ENCODE data around the gene AP1M1. TPM values are rescaled to one million over a fixed set of nuclear protein-coding genes. Genes with fewer than 3 reads are reported as not detected.

AP1M1 gene
- total RNA-seq, 5 donors from 2014 or later (not counting 1 experiment from before 2014, with no cell fraction given): 94.9 to 171 (median 133) TPM

- Mint-ChIP-seq H3K27me3 (no peaks in the 10 kb centered on the region), H3K27ac (peak overlapping the region; percentile 66 to 90), H3K4me3 (no peak overlapping the region), H3K9me3 (peaks cover 0 to 4% (median 0%) of the 10 kb centered on the region in 3 donors), H3K4me1 (peaks cover 36 to 41% (median 41%) of the 10 kb centered on the region in 3 donors), H3K36me3 (peaks cover 47% of the 10 kb centered on the region)
- no peak overlapping the region for H3K4me3 ChIP-seq (ENCODE audit: control insufficient read depth in 1 of 2, extremely low read depth in 1 of 2, low read length in 1 of 2)
- H3K4me1 ChIP-seq (ENCODE audit: control insufficient read depth in 1 of 2, extremely low read depth in 1 of 2, insufficient read depth in 2 of 2, low read length in 2 of 2): peaks cover 16 to 49% of the 10 kb centered on the region in 2 experiments
- DNase-seq (no peak), ATAC-seq (replicated peaks in 1 of 4) (no peak)
- no peak overlapping the region for H3K27ac ChIP-seq (ENCODE audit: low read length)
- H3K27me3 ChIP-seq (replicated peaks in 1 of 2; ENCODE audit: control insufficient read depth in 2 of 2, extremely low read depth in 1 of 2, insufficient read depth in 2 of 2, low read length in 1 of 2): no peaks in the 10 kb centered on the region
- 89% methylated on average over 19 of the region's 41 CpGs for WGBS (ENCODE audit: insufficient coverage)
- H3K9me3 ChIP-seq: no peaks in the 10 kb centered on the region
- H3K36me3 ChIP-seq (ENCODE audit: control insufficient read depth in 2 of 2, extremely low read depth in 1 of 2, insufficient read depth in 1 of 2, low read length in 1 of 2): peaks cover 17 to 47% of the 10 kb centered on the region in 2 donors
- ChIA-PET POLR2A (no interaction called here), CTCF (interaction anchor here in 1 of 2 donors (0.5 kb wide), 1 partner anchor 186 kb away, joined by 4 read pairs; no protein-coding TSS in a partner anchor)
Observed at GRCh38 chr19:16234552-16235445, 37.1 kb downstream of the AP1M1 start.

GRCh38 chr19:16235811-16236652, 38.3 kb downstream of the AP1M1 start:
- Histone ChIP-seq H3K4me1 (ENCODE audit: control insufficient read depth in 1 of 2, extremely low read depth in 1 of 2, insufficient read depth in 2 of 2, low read length in 2 of 2) (peaks cover 17 to 49% of the 10 kb centered on the region in 2 experiments), H3K27ac (ENCODE audit: low read length) (no peak overlapping the region), H3K27me3 (replicated peaks in 1 of 2; ENCODE audit: control insufficient read depth in 2 of 2, extremely low read depth in 1 of 2, insufficient read depth in 2 of 2, low read length in 1 of 2) (no peaks in the 10 kb centered on the region), H3K9me3 (no peaks in the 10 kb centered on the region), H3K4me3 (ENCODE audit: control insufficient read depth in 1 of 2, extremely low read depth in 1 of 2, low read length in 1 of 2) (peak overlapping the region in 1 of 2 donors; percentile 19), H3K36me3 (ENCODE audit: control insufficient read depth in 2 of 2, extremely low read depth in 1 of 2, insufficient read depth in 1 of 2, low read length in 1 of 2) (peaks cover 15 to 41% of the 10 kb centered on the region in 2 donors)
- ChIA-PET CTCF (interaction anchor here in 1 of 2 donors (0.6 kb wide), 1 partner anchor 147 kb away, joined by 3 read pairs; no protein-coding TSS in a partner anchor), POLR2A (no interaction called here)
- H3K36me3 Mint-ChIP-seq: peaks cover 40% of the 10 kb centered on the region
- 78% methylated on average over 17 of the region's 21 CpGs for WGBS (ENCODE audit: insufficient coverage)
- no peaks in the 10 kb centered on the region for H3K27me3 Mint-ChIP-seq
- H3K4me3 Mint-ChIP-seq: peak overlapping the region in 1 of 3 donors; percentile 9
- peaks cover 41 to 42% (median 41%) of the 10 kb centered on the region in 3 donors for H3K4me1 Mint-ChIP-seq
- ATAC-seq (replicated peaks in 1 of 4) (peak; percentile 8 to 53 (median 40)), DNase-seq (peak in 4 of 35 experiments; percentile 14 to 36 (median 22))
- peaks cover 0 to 4% (median 0%) of the 10 kb centered on the region in 3 donors for H3K9me3 Mint-ChIP-seq
- H3K27ac Mint-ChIP-seq: peak overlapping the region; percentile 80 to 90

- peak overlapping the region; percentile 4 to 50 (median 13) for H3K4me3 Mint-ChIP-seq
- H3K4me1 Mint-ChIP-seq: peaks cover 21 to 47% (median 33%) of the 10 kb centered on the region in 3 donors
- POLR2A ChIA-PET: no interaction called here
Observed at GRCh38 chr19:16244091-16244490, 46.4 kb downstream of the AP1M1 start.

DNA sequence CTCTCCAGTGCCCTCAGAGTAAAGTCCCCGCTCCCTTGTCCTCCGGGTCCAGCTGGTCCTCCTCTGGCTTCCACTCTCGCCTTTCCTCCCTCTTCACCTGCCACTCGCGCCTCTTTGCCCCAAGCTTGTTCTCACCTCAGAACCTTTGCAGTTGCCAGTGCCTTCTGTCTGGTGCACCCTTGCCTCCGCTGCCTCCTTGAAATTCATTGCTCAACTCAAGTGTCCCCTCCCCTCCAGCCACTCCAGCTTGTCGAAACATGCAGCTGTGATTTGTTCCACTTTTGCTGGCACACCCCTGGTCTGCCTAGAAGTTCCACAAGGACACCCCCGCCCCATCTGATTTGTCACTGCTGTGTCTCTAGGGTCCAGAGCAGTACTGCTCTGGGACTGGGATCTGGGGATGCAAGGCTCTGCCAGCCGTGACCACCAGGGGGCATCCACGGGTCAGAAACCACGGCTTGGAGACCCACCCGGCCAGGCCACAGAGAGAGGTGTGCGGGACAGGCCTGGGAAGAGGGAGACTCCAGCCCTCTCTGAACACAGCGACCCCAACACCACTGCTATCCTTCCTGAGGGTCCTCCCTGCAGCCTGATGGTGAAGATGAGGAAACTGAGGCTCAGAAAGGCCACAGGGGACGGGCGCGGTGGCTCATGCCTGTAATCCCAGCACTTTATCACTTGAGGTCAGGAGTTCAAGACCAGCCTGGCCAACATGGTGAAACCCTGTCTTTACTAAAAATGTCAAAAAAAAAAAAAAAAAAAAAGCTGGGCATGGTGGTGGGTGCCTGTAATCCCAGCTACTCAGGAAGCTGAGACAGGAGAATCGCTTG, 49.9 kb downstream of the AP1M1 start:
- ChIA-PET POLR2A (interaction anchor here (0.5 to 1.3 kb wide), 11 partner anchors 24 to 201 kb away, joined by 3 to 10 read pairs (median 5); partner anchors contain the start of gene KLF2 (in 1 of the 2)), CTCF (interaction anchor here (0.5 to 2.7 kb wide), 28 partner anchors 18 to 1562 kb away, joined by 3 to 26 read pairs (median 4); partner anchors contain the start of gene FAM32A (in 1 of the 2))
- no peaks in the 10 kb centered on the region for H3K36me3 Mint-ChIP-seq
- peak overlapping the region in 2 of 3 donors; percentile 17 to 51 for H3K4me3 Mint-ChIP-seq
- Histone ChIP-seq H3K27me3 (replicated peaks in 1 of 2; ENCODE audit: control insufficient read depth in 2 of 2, extremely low read depth in 1 of 2, insufficient read depth in 2 of 2, low read length in 1 of 2) (no peaks in the 10 kb centered on the region), H3K27ac (ENCODE audit: low read length) (no peak overlapping the region), H3K36me3 (ENCODE audit: control insufficient read depth in 2 of 2, extremely low read depth in 1 of 2, insufficient read depth in 1 of 2, low read length in 1 of 2) (no peaks in the 10 kb centered on the region), H3K4me3 (ENCODE audit: control insufficient read depth in 1 of 2, extremely low read depth in 1 of 2, low read length in 1 of 2) (peak overlapping the region in 1 of 2 donors; percentile 15), H3K4me1 (ENCODE audit: control insufficient read depth in 1 of 2, extremely low read depth in 1 of 2, insufficient read depth in 2 of 2, low read length in 2 of 2) (peaks cover 22 to 34% of the 10 kb centered on the region in 2 experiments), H3K9me3 (no peaks in the 10 kb centered on the region)
- H3K4me1 Mint-ChIP-seq: peaks cover 20 to 41% (median 21%) of the 10 kb centered on the region in 3 donors
- H3K27me3 Mint-ChIP-seq: no peaks in the 10 kb centered on the region
- H3K27ac Mint-ChIP-seq: peak overlapping the region; percentile 35 to 83
- peaks cover 0 to 3% (median 3%) of the 10 kb centered on the region in 3 donors for H3K9me3 Mint-ChIP-seq
- WGBS (ENCODE audit: insufficient coverage): 37% methylated on average over 12 of the region's 18 CpGs
- ATAC-seq (replicated peaks in 1 of 4) (peak; percentile 73 to 90 (median 81)), DNase-seq (peak; percentile 37 to 89 (median 76))

More at GRCh38 chr19:16244091-16244490, 46.4 kb downstream of the AP1M1 start:
- Histone ChIP-seq H3K4me3 (ENCODE audit: control insufficient read depth in 1 of 2, extremely low read depth in 1 of 2, low read length in 1 of 2) (no peak overlapping the region), H3K9me3 (no peaks in the 10 kb centered on the region), H3K36me3 (ENCODE audit: control insufficient read depth in 2 of 2, extremely low read depth in 1 of 2, insufficient read depth in 1 of 2, low read length in 1 of 2) (no peaks in the 10 kb centered on the region), H3K27me3 (replicated peaks in 1 of 2; ENCODE audit: control insufficient read depth in 2 of 2, extremely low read depth in 1 of 2, insufficient read depth in 2 of 2, low read length in 1 of 2) (no peaks in the 10 kb centered on the region), H3K4me1 (ENCODE audit: control insufficient read depth in 1 of 2, extremely low read depth in 1 of 2, insufficient read depth in 2 of 2, low read length in 2 of 2) (peaks cover 25 to 39% of the 10 kb centered on the region in 2 experiments), H3K27ac (ENCODE audit: low read length) (peak overlapping the region; percentile 12)
- 17% methylated on average over 1 of the region's 2 CpGs for WGBS (ENCODE audit: insufficient coverage)
- peak; percentile 62 to 79 (median 76) for ATAC-seq (replicated peaks in 1 of 4)
- CTCF ChIA-PET: no interaction called here
- Mint-ChIP-seq H3K9me3 (peaks cover 0 to 3% (median 3%) of the 10 kb centered on the region in 3 donors), H3K27me3 (no peaks in the 10 kb centered on the region), H3K27ac (peak overlapping the region; percentile 84 to 86), H3K36me3 (no peaks in the 10 kb centered on the region)
- peak in 1 of 35 experiments; percentile 53 for DNase-seq

DNA sequence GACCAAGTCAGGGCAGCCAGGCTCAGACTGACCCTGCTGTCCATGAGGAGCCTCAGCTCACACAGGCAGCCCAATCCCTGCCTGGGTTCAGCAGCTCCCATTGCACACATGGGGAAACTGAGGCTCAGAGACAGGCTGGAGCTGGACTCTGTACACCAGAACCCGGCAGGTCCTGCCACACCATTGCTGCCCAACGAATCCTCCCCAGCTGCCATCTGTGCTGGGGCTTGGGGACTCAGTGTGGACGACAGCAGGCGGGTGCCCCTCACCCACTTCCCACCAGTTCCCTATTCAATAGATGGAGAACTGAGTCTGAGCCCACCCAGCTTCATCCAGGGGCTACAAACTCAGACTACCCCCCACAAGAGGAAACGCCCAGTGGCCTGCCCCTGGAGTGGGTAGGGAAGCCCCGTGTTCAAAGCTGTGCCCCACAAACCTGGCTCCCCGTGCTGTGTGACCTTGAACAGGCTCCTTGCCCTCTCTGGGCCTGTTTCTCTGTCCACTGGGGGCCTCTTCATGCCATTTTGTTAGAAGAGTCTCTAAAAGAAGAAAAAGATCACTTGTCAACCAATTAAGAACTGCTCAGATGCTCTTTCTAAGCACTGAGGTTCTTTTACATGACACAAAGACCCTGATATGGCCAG, 50.8 kb downstream of the AP1M1 start:
- H3K27me3 Mint-ChIP-seq: no peaks in the 10 kb centered on the region
- no peak for ATAC-seq (replicated peaks in 1 of 4)
- ChIA-PET CTCF (interaction anchor here (0.5 to 2.7 kb wide), 23 partner anchors 19 to 957 kb away, joined by 3 to 26 read pairs (median 4); partner anchors contain the start of gene FAM32A (in 1 of the 2)), POLR2A (interaction anchor here (0.6 to 1.3 kb wide), 11 partner anchors 25 to 213 kb away, joined by 3 to 10 read pairs (median 5); partner anchors contain the start of gene KLF2 (in 1 of the 2))
- no peak overlapping the region for H3K27ac Mint-ChIP-seq
- Histone ChIP-seq H3K4me1 (ENCODE audit: control insufficient read depth in 1 of 2, extremely low read depth in 1 of 2, insufficient read depth in 2 of 2, low read length in 2 of 2) (peaks cover 22 to 30% of the 10 kb centered on the region in 2 experiments), H3K27ac (ENCODE audit: low read length) (no peak overlapping the region), H3K9me3 (no peaks in the 10 kb centered on the region), H3K27me3 (replicated peaks in 1 of 2; ENCODE audit: control insufficient read depth in 2 of 2, extremely low read depth in 1 of 2, insufficient read depth in 2 of 2, low read length in 1 of 2) (no peaks in the 10 kb centered on the region), H3K4me3 (ENCODE audit: control insufficient read depth in 1 of 2, extremely low read depth in 1 of 2, low read length in 1 of 2) (no peak overlapping the region), H3K36me3 (ENCODE audit: control insufficient read depth in 2 of 2, extremely low read depth in 1 of 2, insufficient read depth in 1 of 2, low read length in 1 of 2) (no peaks in the 10 kb centered on the region)
- whole genome bisulfite sequencing (ENCODE audit: insufficient coverage): 72% methylated on average over 4 of the region's 7 CpGs
- peaks cover 18 to 39% (median 20%) of the 10 kb centered on the region in 3 donors for H3K4me1 Mint-ChIP-seq
- no peak overlapping the region for H3K4me3 Mint-ChIP-seq
- H3K9me3 Mint-ChIP-seq: peaks cover 0 to 3% (median 3%) of the 10 kb centered on the region in 3 donors
- DNase-seq: no peak
- no peaks in the 10 kb centered on the region for H3K36me3 Mint-ChIP-seq

All from T-cell (primary cell).